Adrenal gland (tissue), 12 donors: ENCODE data around the gene SPATA2L. TPM values are rescaled to one million over a fixed set of nuclear protein-coding genes. Genes with fewer than 3 reads are reported as not detected.
A peak's percentile ranks its signal among the peaks of the same experiment; 100 is the strongest.

ENCODE experiments used
- DNase-seq, 7 donors: peaks; one replicate each; pipeline ENCODE4 v3.0.0-alpha.2; 2019 to 2020
- H3K27ac ChIP-seq, 5 donors: fragments of 200-600 bp; sonication (generic) in 4 of 5; 1 replicate in 3 of 5; 2 replicates in 2 of 5; pipeline versions ENCODE4 v1.5.1 to v1.8.0; 2016 to 2020; ENCODE audit warnings: mild to moderate bottlenecking in 1 of 5
- H3K27me3 ChIP-seq: fragments of 200-600 bp; 2 replicates; pipeline ENCODE4 v1.8.0; 2021
- H3K36me3 ChIP-seq, 2 donors: fragments of 200-600 bp; replicated peaks in 1 of 2; 1 replicate in 1 of 2; 2 replicates in 1 of 2; pipeline versions ENCODE4 v1.5.1 to v1.8.0; 2018 to 2022
- H3K4me1 ChIP-seq, 2 donors: fragments of 200-600 bp; replicated peaks in 1 of 2; 1 replicate in 1 of 2; 2 replicates in 1 of 2; pipeline versions ENCODE4 v1.5.1 to v1.8.0; 2018 to 2021
- H3K4me3 ChIP-seq, 4 donors: fragments of 200-600 bp; sonication (generic) in 3 of 4; one replicate each; pipeline ENCODE4 v1.5.1; 2016 to 2018
- H3K9me3 ChIP-seq, 3 donors: fragments of 200-600 bp; sonication (generic) in 1 of 3; replicated peaks in 1 of 3; 1 replicate in 2 of 3; 2 replicates in 1 of 3; pipeline versions ENCODE4 v1.5.1 to v1.8.0; 2016 to 2021
- CTCF ChIP-seq, 6 experiments: fragments of 450-650 bp in 4 of 6; fragments of 200-600 bp in 2 of 6; sonication (generic) in 1 of 6; IDR thresholded peaks; 1 replicate in 5 of 6; 2 replicates in 1 of 6; pipeline versions ENCODE4 v1.5.1 to v1.8.0; 2016 to 2021; ENCODE audit warnings: antibody characterized with exemption in 6 of 6, mild to moderate bottlenecking in 2 of 6, moderate library complexity in 1 of 6
- POLR2A ChIP-seq, 2 donors: fragments of 450-650 bp; IDR thresholded peaks; one replicate each; pipeline ENCODE4 v1.6.1; 2017; ENCODE audit warnings: antibody characterized with exemption in 2 of 2, mild to moderate bottlenecking in 2 of 2, moderate library complexity in 1 of 2
- WGBS, 4 donors: extraction: QIAGEN DNeasy Blood & Tissue Kit in 2 of 4; methylation state at CpG; one replicate each; pipeline versions ENCODE4 v1.1.5 to v1.1.7; 2013 to 2017; 5-methylcytosine and 5-hydroxymethylcytosine counted together
- intact Hi-C, 2 donors: fragments of 100-400 bp; cut with DNase I; formaldehyde crosslinking; loops; one replicate each; pipeline versions ENCODE4 v1.14.1 to v1.15.0; 2022 to 2023
- polyA plus RNA-seq, 3 donors: library from polyadenylated mRNA; stranded (reverse); fragments of 200-250 nt in 2 of 3; fragments of 350-450 nt in 1 of 3; fragmentation: Illumina TruSeq in 1 of 3; extraction: RNeasy Lipid Tissue Mini Kit (QIAGEN cat#74804) in 1 of 3; gene quantifications; one replicate each; pipeline ENCODE4 v1.2.3, GENCODE V29; 2013 to 2014
- total RNA-seq, 9 donors: library from RNA; depleted of rRNA in 4 of 9; stranded (reverse); fragments of >200 nt in 4 of 9; fragments of 120-200 nt in 1 of 9; fragmentation: NEBNext Ultra II Directional in 1 of 9; extraction: Animal tissue kit (Norgen Biotek cat#: 25700) in 1 of 9; gene quantifications; one replicate each; pipeline versions ENCODE4 v1.1.0 to v1.2.4, GENCODE V29; 2013 to 2023
- donor health status: healthy with polysubstance abuse.
- donor health status: Bipolar disorder and iron deficiency.
- donor health status: DM: yes; HTN: yes; CAD: no.
- donor health status: DM: no; HTN: no; CAD: no.
- donor health status: DM: no; HTN: no; CAD: no.
- donor health status: DM: yes; HTN: yes; CAD: no.

SPATA2L gene
- total and polyA plus RNA-seq, 12 donors, result 0.20 to 29.4 (median 11.2) TPM

DNA sequence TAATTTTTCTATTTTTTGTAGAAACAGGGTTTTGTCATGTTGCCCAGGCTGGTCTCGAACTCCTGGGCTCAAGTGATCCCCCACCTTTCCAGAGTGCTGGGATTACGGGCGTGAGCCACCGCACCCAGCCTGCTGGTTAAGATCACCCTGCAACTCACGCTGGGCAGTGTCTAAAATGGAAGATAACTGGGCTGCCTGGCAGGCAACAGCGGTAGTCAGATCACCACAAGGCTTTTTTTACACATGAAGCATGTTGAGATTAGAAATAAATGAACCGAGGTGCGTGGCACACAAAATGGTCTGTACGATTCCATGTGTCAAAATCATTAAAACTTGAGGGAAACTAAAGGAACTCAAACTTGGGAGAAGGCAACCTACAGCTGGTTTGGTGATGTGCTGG lies 46.6 kb upstream of the SPATA2L start:
- TF ChIP-seq POLR2A (IDR thresholded peaks at IDR 0.05) (no peak), CTCF (IDR thresholded peaks at IDR 0.05) (no peak)
- H3K4me3 ChIP-seq, result no peak overlapping the region
- H3K4me1 ChIP-seq, result no peaks in the 10 kb centered on the region
- intact Hi-C loops, result loop anchor here in 1 of 2 donors (10.0 kb wide), 1 partner anchor 117 kb away; no protein-coding TSS in a partner anchor
- 90 to 97% (median 96%) methylated on average over 9 of the region's 9 CpGs for WGBS, 4 donors
- no peak overlapping the region for H3K27ac ChIP-seq
- H3K9me3 ChIP-seq, result no peaks in the 10 kb centered on the region
- no peaks in the 10 kb centered on the region for H3K27me3 ChIP-seq
- DNase-seq, result no peak
- H3K36me3 ChIP-seq, result no peaks in the 10 kb centered on the region

DNA sequence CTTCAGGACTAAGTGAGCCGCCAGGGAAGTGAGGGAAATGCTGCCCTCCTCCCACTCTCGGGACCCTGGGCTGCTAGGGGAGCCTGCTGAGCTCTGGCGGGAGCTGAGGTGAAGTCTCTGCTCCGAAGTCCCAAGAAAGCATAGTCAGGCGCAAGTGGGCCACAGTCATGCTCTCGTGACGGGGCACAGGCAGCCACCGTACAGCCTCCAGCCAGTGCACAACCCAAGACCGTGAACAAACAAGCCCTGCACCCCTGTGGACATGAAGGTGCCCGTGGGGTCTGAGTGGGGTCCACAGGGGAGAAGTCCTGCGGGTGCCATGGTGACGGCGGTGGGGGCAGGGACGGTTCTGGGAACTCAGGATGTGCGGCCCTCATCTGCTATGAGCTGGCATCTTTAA lies 44.5 kb upstream of the SPATA2L start:
- TF ChIP-seq POLR2A (IDR thresholded peaks at IDR 0.05) (no peak), CTCF (IDR thresholded peaks at IDR 0.05) (no peak)
- Histone ChIP-seq H3K27me3 (no peaks in the 10 kb centered on the region), H3K4me1 (no peaks in the 10 kb centered on the region), H3K9me3 (no peaks in the 10 kb centered on the region), H3K27ac (no peak overlapping the region), H3K4me3 (no peak overlapping the region), H3K36me3 (no peaks in the 10 kb centered on the region)
- DNase-seq, result no peak
- 88 to 100% (median 95%) methylated on average over 1 to 15 of the region's 15 CpGs for WGBS, 4 donors
- intact Hi-C loops, result loop anchor here in 1 of 2 donors (10.0 kb wide), 1 partner anchor 119 kb away; no protein-coding TSS in a partner anchor

GRCh38 chr16:89744813-89745212 lies 43.3 kb upstream of the SPATA2L start:
- intact Hi-C loops, result loop anchor here in 1 of 2 donors (10.0 kb wide), 1 partner anchor 120 kb away; no protein-coding TSS in a partner anchor
- TF ChIP-seq CTCF (IDR thresholded peaks at IDR 0.05) (no peak), POLR2A (IDR thresholded peaks at IDR 0.05) (no peak)
- Histone ChIP-seq H3K4me3 (no peak overlapping the region), H3K4me1 (no peaks in the 10 kb centered on the region), H3K27ac (no peak overlapping the region), H3K9me3 (no peaks in the 10 kb centered on the region), H3K36me3 (peaks cover 0 to 6% of the 10 kb centered on the region in 2 donors), H3K27me3 (no peaks in the 10 kb centered on the region)
- 51 to 87% (median 68%) methylated on average over 11 to 16 of the region's 16 CpGs for WGBS, 4 donors
- DNase-seq, result peak in 6 of 7 donors; percentile 64 to 90 (median 73)

GRCh38 chr16:89742948-89743347 lies 41.4 kb upstream of the SPATA2L start:
- Histone ChIP-seq H3K27me3 (no peaks in the 10 kb centered on the region), H3K4me3 (no peak overlapping the region), H3K4me1 (no peaks in the 10 kb centered on the region), H3K9me3 (no peaks in the 10 kb centered on the region), H3K36me3 (peaks cover 0 to 25% of the 10 kb centered on the region in 2 donors), H3K27ac (no peak overlapping the region)
- intact Hi-C loops, result loop anchor here in 1 of 2 donors (10.0 kb wide), 1 partner anchor 122 kb away; no protein-coding TSS in a partner anchor
- 73 to 86% (median 76%) methylated on average over 4 of the region's 4 CpGs for WGBS, 4 donors
- no peak for DNase-seq
- no peak for TF ChIP-seq CTCF (IDR thresholded peaks at IDR 0.05)
- TF ChIP-seq POLR2A (IDR thresholded peaks at IDR 0.05), result no peak
